Subcutaneous abdominal adipose tissue (tissue), 5 donors: ENCODE measurements around the gene PGA5.

Experiments used
- H3K27ac ChIP-seq: one replicate; pipeline ENCODE4 v1.7.0; 2013; ENCODE audit warnings: low read depth, mild to moderate bottlenecking, inconsistent platforms, low read length, moderate library complexity
- H3K27me3 ChIP-seq, 5 donors: one replicate each; pipeline ENCODE4 v1.7.0; 2013; ENCODE audit warnings: low read length in 5 of 5, inconsistent platforms in 1 of 5; ENCODE audit not compliant: control insufficient read depth in 5 of 5, insufficient read depth in 4 of 5
- H3K36me3 ChIP-seq, 5 donors: one replicate each; pipeline ENCODE4 v1.7.0; 2013; ENCODE audit warnings: low read length in 5 of 5; ENCODE audit not compliant: control insufficient read depth in 5 of 5, insufficient read depth in 5 of 5
- H3K4me1 ChIP-seq, 5 donors: one replicate each; pipeline ENCODE4 v1.7.0; 2013; ENCODE audit warnings: low read length in 5 of 5, mild to moderate bottlenecking in 3 of 5, moderate library complexity in 1 of 5; ENCODE audit not compliant: control insufficient read depth in 5 of 5, insufficient read depth in 5 of 5
- H3K4me3 ChIP-seq, 5 donors: one replicate each; pipeline ENCODE4 v1.7.0; 2013; ENCODE audit warnings: low read length in 5 of 5, low read depth in 1 of 5
- H3K9ac ChIP-seq, 5 donors: one replicate each; pipeline ENCODE4 v1.7.0; 2013; ENCODE audit warnings: low read length in 5 of 5, mild to moderate bottlenecking in 4 of 5, moderate library complexity in 3 of 5
- H3K9me3 ChIP-seq, 5 donors: one replicate each; pipeline ENCODE4 v1.7.0; 2013; ENCODE audit warnings: low read length in 5 of 5; ENCODE audit not compliant: control insufficient read depth in 5 of 5
- donor health status: healthy.
- donor health status: healthy.
- donor health status: healthy.
- donor health status: healthy.
- donor health status: healthy.

PGA5 gene

GRCh38 chr11:61264795-61265194, 23.8 kb downstream of the PGA5 start:
- Histone ChIP-seq H3K9ac (no peak overlapping the region), H3K4me1 (peaks cover 0 to 2% (median 0%) of the 10 kb centered on the region in 5 donors), H3K27me3 (no peaks in the 10 kb centered on the region), H3K27ac (no peak overlapping the region), H3K4me3 (no peak overlapping the region), H3K9me3 (no peaks in the 10 kb centered on the region), H3K36me3 (no peaks in the 10 kb centered on the region)

- no peaks in the 10 kb centered on the region for H3K9me3 ChIP-seq
- H3K27ac ChIP-seq: no peak overlapping the region
- H3K4me3 ChIP-seq: no peak overlapping the region
- H3K36me3 ChIP-seq: no peaks in the 10 kb centered on the region
- H3K4me1 ChIP-seq: peaks cover 0 to 2% (median 0%) of the 10 kb centered on the region in 5 donors
- H3K27me3 ChIP-seq: no peaks in the 10 kb centered on the region
- no peak overlapping the region for H3K9ac ChIP-seq
Measured at GRCh38 chr11:61265357-61265756, 24.4 kb downstream of the PGA5 start.

GRCh38 chr11:61266602-61267001, 25.6 kb downstream of the PGA5 start:
- Histone ChIP-seq H3K9ac (no peak overlapping the region), H3K4me1 (peaks cover 0 to 2% (median 0%) of the 10 kb centered on the region in 5 donors), H3K27ac (no peak overlapping the region), H3K9me3 (no peaks in the 10 kb centered on the region), H3K36me3 (no peaks in the 10 kb centered on the region), H3K4me3 (no peak overlapping the region), H3K27me3 (no peaks in the 10 kb centered on the region)

GRCh38 chr11:61267437-61267841, 26.5 kb downstream of the PGA5 start:
- Histone ChIP-seq H3K27ac (no peak overlapping the region), H3K27me3 (no peaks in the 10 kb centered on the region), H3K4me3 (no peak overlapping the region), H3K9ac (no peak overlapping the region), H3K36me3 (no peaks in the 10 kb centered on the region), H3K4me1 (peaks cover 0 to 2% (median 0%) of the 10 kb centered on the region in 5 donors), H3K9me3 (no peaks in the 10 kb centered on the region)

- Histone ChIP-seq H3K4me1 (peaks cover 0 to 5% (median 2%) of the 10 kb centered on the region in 5 donors), H3K36me3 (no peaks in the 10 kb centered on the region), H3K4me3 (no peak overlapping the region), H3K9me3 (no peaks in the 10 kb centered on the region), H3K9ac (no peak overlapping the region), H3K27me3 (no peaks in the 10 kb centered on the region), H3K27ac (no peak overlapping the region)
Measured at GRCh38 chr11:61268588-61269250, 27.7 kb downstream of the PGA5 start.

- H3K9ac ChIP-seq: no peak overlapping the region
- no peaks in the 10 kb centered on the region for H3K27me3 ChIP-seq
- no peak overlapping the region for H3K27ac ChIP-seq
- H3K4me3 ChIP-seq: no peak overlapping the region
- H3K36me3 ChIP-seq: no peaks in the 10 kb centered on the region
- peaks cover 0 to 7% (median 2%) of the 10 kb centered on the region in 5 donors for H3K4me1 ChIP-seq
- H3K9me3 ChIP-seq: no peaks in the 10 kb centered on the region
Measured at GRCh38 chr11:61270354-61271076, 29.5 kb downstream of the PGA5 start.

- Histone ChIP-seq H3K4me1 (peaks cover 0 to 7% (median 0%) of the 10 kb centered on the region in 5 donors), H3K9ac (no peak overlapping the region), H3K9me3 (no peaks in the 10 kb centered on the region), H3K27me3 (no peaks in the 10 kb centered on the region), H3K27ac (no peak overlapping the region), H3K36me3 (no peaks in the 10 kb centered on the region), H3K4me3 (no peak overlapping the region)
Measured at GRCh38 chr11:61272731-61273130, 31.8 kb downstream of the PGA5 start.

- H3K36me3 ChIP-seq: peaks cover 0 to 2% (median 0%) of the 10 kb centered on the region in 5 donors
- peaks cover 0 to 7% (median 0%) of the 10 kb centered on the region in 5 donors for H3K4me1 ChIP-seq
- no peak overlapping the region for H3K4me3 ChIP-seq
- no peak overlapping the region for H3K27ac ChIP-seq
- no peaks in the 10 kb centered on the region for H3K27me3 ChIP-seq
- no peak overlapping the region for H3K9ac ChIP-seq
- no peaks in the 10 kb centered on the region for H3K9me3 ChIP-seq
Measured at GRCh38 chr11:61273178-61274078, 32.5 kb downstream of the PGA5 start.

- Histone ChIP-seq H3K9me3 (no peaks in the 10 kb centered on the region), H3K9ac (no peak overlapping the region), H3K4me3 (no peak overlapping the region), H3K36me3 (peaks cover 0 to 2% (median 0%) of the 10 kb centered on the region in 5 donors), H3K27me3 (no peaks in the 10 kb centered on the region), H3K27ac (no peak overlapping the region), H3K4me1 (peaks cover 0 to 7% (median 0%) of the 10 kb centered on the region in 5 donors)
Measured at GRCh38 chr11:61274084-61274483, 33.1 kb downstream of the PGA5 start.
